Suprapubic skin (tissue), 3 donors: ENCODE data around the gene ATP6V0D1.

ENCODE experiments used
- EP300 ChIP-seq: sonication (generic); formaldehyde crosslinking; IDR thresholded peaks from one replicate; pipeline ENCODE4 v1.6.1; 2017; ENCODE audit warnings: antibody characterized with exemption
- TF ChIP-seq, protein P1 (sequence below), 2 donors: fragments of 200-600 bp in 1 of 2; fragments of 450-650 bp in 1 of 2; sonication (generic) in 1 of 2; IDR thresholded peaks; one replicate each; pipeline ENCODE4 v1.5.1; 2016 to 2019; ENCODE audit warnings: antibody characterized with exemption in 2 of 2, mild to moderate bottlenecking in 1 of 2, moderate library complexity in 1 of 2

DNA sequence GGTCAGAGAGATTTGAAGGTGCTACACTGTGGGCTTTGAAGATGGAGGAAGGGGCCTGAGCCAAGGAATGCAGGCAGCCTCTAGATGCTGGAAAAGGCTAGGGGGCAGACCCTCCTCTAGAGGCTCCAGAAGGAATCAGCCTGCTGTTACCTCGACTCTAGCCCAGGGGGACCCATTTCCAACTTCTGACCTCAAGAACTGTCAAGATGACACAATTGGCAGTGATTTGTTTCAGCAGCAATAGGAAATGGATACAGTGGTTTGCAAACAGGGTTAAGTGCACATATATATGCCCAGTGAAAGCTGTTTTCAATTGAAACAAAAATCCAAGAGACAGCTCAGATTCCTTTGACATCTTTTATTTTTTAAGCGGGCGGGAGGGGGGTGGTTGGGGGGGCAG lies 61.0 kb downstream of the ATP6V0D1 start:
- no peak for TF ChIP-seq EP300
- TF ChIP-seq, protein P1, sequence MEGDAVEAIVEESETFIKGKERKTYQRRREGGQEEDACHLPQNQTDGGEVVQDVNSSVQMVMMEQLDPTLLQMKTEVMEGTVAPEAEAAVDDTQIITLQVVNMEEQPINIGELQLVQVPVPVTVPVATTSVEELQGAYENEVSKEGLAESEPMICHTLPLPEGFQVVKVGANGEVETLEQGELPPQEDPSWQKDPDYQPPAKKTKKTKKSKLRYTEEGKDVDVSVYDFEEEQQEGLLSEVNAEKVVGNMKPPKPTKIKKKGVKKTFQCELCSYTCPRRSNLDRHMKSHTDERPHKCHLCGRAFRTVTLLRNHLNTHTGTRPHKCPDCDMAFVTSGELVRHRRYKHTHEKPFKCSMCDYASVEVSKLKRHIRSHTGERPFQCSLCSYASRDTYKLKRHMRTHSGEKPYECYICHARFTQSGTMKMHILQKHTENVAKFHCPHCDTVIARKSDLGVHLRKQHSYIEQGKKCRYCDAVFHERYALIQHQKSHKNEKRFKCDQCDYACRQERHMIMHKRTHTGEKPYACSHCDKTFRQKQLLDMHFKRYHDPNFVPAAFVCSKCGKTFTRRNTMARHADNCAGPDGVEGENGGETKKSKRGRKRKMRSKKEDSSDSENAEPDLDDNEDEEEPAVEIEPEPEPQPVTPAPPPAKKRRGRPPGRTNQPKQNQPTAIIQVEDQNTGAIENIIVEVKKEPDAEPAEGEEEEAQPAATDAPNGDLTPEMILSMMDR (IDR thresholded peaks at IDR 0.05) = no peak
